Tibial artery (tissue), 4 donors: ENCODE measurements around the gene VSIG10.
A peak's percentile ranks its signal among the peaks of the same experiment; 100 is the strongest.

Experiments used
- DNase-seq, 2 donors: peaks; one replicate each; pipeline ENCODE4 v3.0.0-alpha.2; 2019
- H3K27ac ChIP-seq, 2 donors: fragments of 200-600 bp; sonication (generic) in 1 of 2; 1 replicate in 1 of 2; 2 replicates in 1 of 2; pipeline ENCODE4 v1.5.1; 2018 to 2019; ENCODE audit warnings: mild to moderate bottlenecking in 1 of 2
- H3K27me3 ChIP-seq, 2 donors: fragments of 200-600 bp; sonication (generic) in 1 of 2; one replicate each; pipeline versions ENCODE4 v1.5.1 to v1.6.0; 2016 to 2019
- H3K36me3 ChIP-seq, 3 donors: fragments of 200-600 bp; sonication (generic) in 2 of 3; one replicate each; pipeline ENCODE4 v1.5.1; 2016 to 2019; ENCODE audit warnings: mild to moderate bottlenecking in 2 of 3
- H3K4me1 ChIP-seq, 4 donors: fragments of 200-600 bp; sonication (generic) in 2 of 4; 1 replicate in 3 of 4; 2 replicates in 1 of 4; pipeline ENCODE4 v1.5.1; 2016 to 2019
- H3K4me3 ChIP-seq, 2 donors: fragments of 200-600 bp; sonication (generic) in 1 of 2; 1 replicate in 1 of 2; 2 replicates in 1 of 2; pipeline ENCODE4 v1.5.1; 2018 to 2019; ENCODE audit warnings: mild to moderate bottlenecking in 2 of 2
- H3K9me3 ChIP-seq, 3 donors: fragments of 200-600 bp; sonication (generic) in 1 of 3; one replicate each; pipeline ENCODE4 v1.5.1; 2016 to 2019
- CTCF ChIP-seq, 2 experiments: fragments of 200-600 bp in 1 of 2; fragments of 450-650 bp in 1 of 2; IDR thresholded peaks; one replicate each; pipeline ENCODE4 v1.5.1; 2017 to 2019; ENCODE audit warnings: antibody characterized with exemption in 2 of 2, mild to moderate bottlenecking in 1 of 2, moderate library complexity in 1 of 2
- intact Hi-C: fragments of 100-400 bp; cut with DNase I; formaldehyde crosslinking; loops from one replicate; pipeline ENCODE4 v1.15.0; 2023; ENCODE audit warnings: low total_unique reads

The VSIG10 gene

GRCh38 chr12:118145113-118145797, 41.4 kb upstream of the VSIG10 start:
- intact Hi-C loops, result no loop called here
- Histone ChIP-seq H3K9me3 (no peaks in the 10 kb centered on the region), H3K27me3 (no peaks in the 10 kb centered on the region), H3K27ac (no peak overlapping the region), H3K4me3 (no peak overlapping the region), H3K36me3 (peaks cover 46 to 98% (median 62%) of the 10 kb centered on the region in 3 donors), H3K4me1 (no peaks in the 10 kb centered on the region)
- TF ChIP-seq CTCF (IDR thresholded peaks at IDR 0.05), result no peak
- DNase-seq, result no peak

- Histone ChIP-seq H3K27me3 (no peaks in the 10 kb centered on the region), H3K27ac (no peak overlapping the region), H3K4me3 (no peak overlapping the region), H3K9me3 (no peaks in the 10 kb centered on the region), H3K4me1 (peaks cover 0 to under 1% (median 0%) of the 10 kb centered on the region in 4 donors), H3K36me3 (peaks cover 54 to 100% (median 70%) of the 10 kb centered on the region in 3 donors)
- intact Hi-C loops, result no loop called here
- no peak for TF ChIP-seq CTCF (IDR thresholded peaks at IDR 0.05)
- no peak for DNase-seq
Observed at GRCh38 chr12:118144499-118144898, 40.7 kb upstream of the VSIG10 start.

- DNase-seq, result no peak
- intact Hi-C loops, result no loop called here
- Histone ChIP-seq H3K27ac (no peak overlapping the region), H3K9me3 (no peaks in the 10 kb centered on the region), H3K27me3 (no peaks in the 10 kb centered on the region), H3K4me3 (no peak overlapping the region), H3K36me3 (peaks cover 51 to 79% (median 65%) of the 10 kb centered on the region in 3 donors), H3K4me1 (peaks cover 0 to 26% (median 16%) of the 10 kb centered on the region in 4 donors)
- no peak for TF ChIP-seq CTCF (IDR thresholded peaks at IDR 0.05)
Observed at GRCh38 chr12:118140825-118141224, 37.0 kb upstream of the VSIG10 start.

- DNase-seq, result no peak
- TF ChIP-seq CTCF (IDR thresholded peaks at IDR 0.05), result no peak
- Histone ChIP-seq H3K4me3 (peak overlapping the region; percentile 88 to 99), H3K36me3 (peaks cover 27 to 43% (median 34%) of the 10 kb centered on the region in 3 donors), H3K9me3 (no peaks in the 10 kb centered on the region), H3K27me3 (no peaks in the 10 kb centered on the region), H3K27ac (peak overlapping the region; percentile 89 to 95), H3K4me1 (peaks cover 0 to 33% (median 19%) of the 10 kb centered on the region in 4 donors)
- intact Hi-C loops, result loop anchor here (10.0 kb wide), 2 partner anchors 82 to 238 kb away; partner anchors contain the start of genes SUDS3 and TAOK3
Observed at GRCh38 chr12:118137148-118137678, 33.4 kb upstream of the VSIG10 start.

GRCh38 chr12:118136559-118137003, 32.8 kb upstream of the VSIG10 start:
- no peak for TF ChIP-seq CTCF (IDR thresholded peaks at IDR 0.05)
- Histone ChIP-seq H3K27me3 (no peaks in the 10 kb centered on the region), H3K36me3 (peaks cover 23 to 36% (median 31%) of the 10 kb centered on the region in 3 donors), H3K4me1 (peaks cover 0 to 33% (median 20%) of the 10 kb centered on the region in 4 donors), H3K4me3 (peak overlapping the region; percentile 88 to 99), H3K27ac (peak overlapping the region; percentile 89 to 95), H3K9me3 (no peaks in the 10 kb centered on the region)
- peak; percentile 60 to 72 for DNase-seq
- intact Hi-C loops, result loop anchor here (10.0 kb wide), 2 partner anchors 82 to 238 kb away; partner anchors contain the start of genes SUDS3 and TAOK3
